ENCODE data around the gene KCTD3. TPM values are rescaled to one million over a fixed set of nuclear protein-coding genes. Genes with fewer than 3 reads are reported as not detected.

Gene KCTD3
- total and polyA plus RNA-seq, 2 of the 13 experiments (the other 11 are each of a cell fraction or from before 2014, with no cell fraction given) = 49.8 to 68.1 TPM

DNA sequence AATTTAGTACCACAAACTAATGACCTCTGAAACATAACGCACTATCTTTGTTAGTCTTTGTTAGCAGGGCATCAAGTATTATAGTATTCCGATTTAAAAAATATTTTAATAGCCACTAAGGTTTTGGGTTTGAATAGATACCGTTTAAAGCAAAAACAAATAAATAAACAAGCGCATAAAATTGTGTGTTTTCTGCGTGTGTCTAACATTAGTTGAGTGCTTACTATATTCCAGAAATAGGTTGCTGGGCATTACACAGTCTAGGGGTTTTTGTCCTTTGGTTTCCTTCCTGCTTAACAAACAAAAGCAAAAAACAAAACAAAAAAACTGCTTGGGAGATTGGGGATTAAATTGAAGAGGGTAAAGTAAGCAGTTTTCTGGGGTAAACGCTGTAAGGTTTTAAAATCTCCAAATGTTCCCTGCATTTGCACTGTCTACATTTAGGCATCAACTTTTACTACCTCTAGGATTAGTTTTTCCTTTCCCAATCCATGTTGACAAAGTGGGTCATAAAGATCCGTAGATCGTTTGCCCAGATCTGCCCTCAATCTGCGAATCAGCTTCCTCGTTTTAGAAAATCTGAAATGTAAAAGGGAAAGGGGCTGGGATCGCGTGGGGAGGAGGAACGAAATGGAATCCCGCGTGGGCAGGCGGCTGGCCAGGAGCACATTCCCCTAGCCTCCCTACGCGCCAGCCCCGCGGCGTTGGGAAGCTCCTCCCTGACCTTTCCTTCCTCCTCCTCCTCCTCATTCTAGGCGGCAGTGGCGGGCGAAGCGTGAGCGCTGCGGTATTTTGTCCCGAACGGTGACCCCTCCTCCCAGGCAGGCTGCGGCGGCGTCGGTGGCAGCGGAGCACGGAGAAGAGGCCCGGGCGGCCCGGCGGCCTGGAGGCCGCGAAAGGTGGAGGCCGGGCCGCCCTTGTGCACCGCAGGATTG is at the start of gene KCTD3 (continued):
- TF ChIP-seq, protein P1, sequence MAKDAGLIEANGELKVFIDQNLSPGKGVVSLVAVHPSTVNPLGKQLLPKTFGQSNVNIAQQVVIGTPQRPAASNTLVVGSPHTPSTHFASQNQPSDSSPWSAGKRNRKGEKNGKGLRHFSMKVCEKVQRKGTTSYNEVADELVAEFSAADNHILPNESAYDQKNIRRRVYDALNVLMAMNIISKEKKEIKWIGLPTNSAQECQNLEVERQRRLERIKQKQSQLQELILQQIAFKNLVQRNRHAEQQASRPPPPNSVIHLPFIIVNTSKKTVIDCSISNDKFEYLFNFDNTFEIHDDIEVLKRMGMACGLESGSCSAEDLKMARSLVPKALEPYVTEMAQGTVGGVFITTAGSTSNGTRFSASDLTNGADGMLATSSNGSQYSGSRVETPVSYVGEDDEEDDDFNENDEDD (CRISPR knock-in tag; IDR thresholded peaks at IDR 0.05; ENCODE audit: borderline replicate concordance) = peak; percentile 67; the same call in 1 of the 2 replicates
- TF ChIP-seq SIN3B (IDR thresholded peaks at IDR 0.05; ENCODE audit: low read length) (no peak), NPAS2 (CRISPR knock-in tag; IDR thresholded peaks at IDR 0.05; ENCODE audit: borderline replicate concordance) (no peak), NAIF1 (CRISPR knock-in tag; IDR thresholded peaks at IDR 0.05; ENCODE audit: borderline replicate concordance) (no peak), PCBP1 (IDR thresholded peaks at IDR 0.05; ENCODE audit: borderline replicate concordance, low read depth, low read length) (no peak), NCOA5 (CRISPR knock-in tag; IDR thresholded peaks at IDR 0.05) (no peak), SETDB1 (CRISPR knock-in tag; IDR thresholded peaks at IDR 0.05; ENCODE audit: borderline replicate concordance) (no peak), ZNF232 (CRISPR knock-in tag; IDR thresholded peaks at IDR 0.05; ENCODE audit: borderline replicate concordance) (no peak), ZNF570 (CRISPR knock-in tag; IDR thresholded peaks at IDR 0.05; ENCODE audit: borderline replicate concordance) (no peak), ZNF10 (CRISPR knock-in tag; IDR thresholded peaks at IDR 0.05; ENCODE audit: borderline replicate concordance, low read depth) (no peak), ZNF83 (CRISPR knock-in tag; IDR thresholded peaks at IDR 0.05; ENCODE audit: borderline replicate concordance) (0 out of 2 replicates have a peak, but pooled peaks have one; percentile 60)
- TF ChIP-seq, protein P2, sequence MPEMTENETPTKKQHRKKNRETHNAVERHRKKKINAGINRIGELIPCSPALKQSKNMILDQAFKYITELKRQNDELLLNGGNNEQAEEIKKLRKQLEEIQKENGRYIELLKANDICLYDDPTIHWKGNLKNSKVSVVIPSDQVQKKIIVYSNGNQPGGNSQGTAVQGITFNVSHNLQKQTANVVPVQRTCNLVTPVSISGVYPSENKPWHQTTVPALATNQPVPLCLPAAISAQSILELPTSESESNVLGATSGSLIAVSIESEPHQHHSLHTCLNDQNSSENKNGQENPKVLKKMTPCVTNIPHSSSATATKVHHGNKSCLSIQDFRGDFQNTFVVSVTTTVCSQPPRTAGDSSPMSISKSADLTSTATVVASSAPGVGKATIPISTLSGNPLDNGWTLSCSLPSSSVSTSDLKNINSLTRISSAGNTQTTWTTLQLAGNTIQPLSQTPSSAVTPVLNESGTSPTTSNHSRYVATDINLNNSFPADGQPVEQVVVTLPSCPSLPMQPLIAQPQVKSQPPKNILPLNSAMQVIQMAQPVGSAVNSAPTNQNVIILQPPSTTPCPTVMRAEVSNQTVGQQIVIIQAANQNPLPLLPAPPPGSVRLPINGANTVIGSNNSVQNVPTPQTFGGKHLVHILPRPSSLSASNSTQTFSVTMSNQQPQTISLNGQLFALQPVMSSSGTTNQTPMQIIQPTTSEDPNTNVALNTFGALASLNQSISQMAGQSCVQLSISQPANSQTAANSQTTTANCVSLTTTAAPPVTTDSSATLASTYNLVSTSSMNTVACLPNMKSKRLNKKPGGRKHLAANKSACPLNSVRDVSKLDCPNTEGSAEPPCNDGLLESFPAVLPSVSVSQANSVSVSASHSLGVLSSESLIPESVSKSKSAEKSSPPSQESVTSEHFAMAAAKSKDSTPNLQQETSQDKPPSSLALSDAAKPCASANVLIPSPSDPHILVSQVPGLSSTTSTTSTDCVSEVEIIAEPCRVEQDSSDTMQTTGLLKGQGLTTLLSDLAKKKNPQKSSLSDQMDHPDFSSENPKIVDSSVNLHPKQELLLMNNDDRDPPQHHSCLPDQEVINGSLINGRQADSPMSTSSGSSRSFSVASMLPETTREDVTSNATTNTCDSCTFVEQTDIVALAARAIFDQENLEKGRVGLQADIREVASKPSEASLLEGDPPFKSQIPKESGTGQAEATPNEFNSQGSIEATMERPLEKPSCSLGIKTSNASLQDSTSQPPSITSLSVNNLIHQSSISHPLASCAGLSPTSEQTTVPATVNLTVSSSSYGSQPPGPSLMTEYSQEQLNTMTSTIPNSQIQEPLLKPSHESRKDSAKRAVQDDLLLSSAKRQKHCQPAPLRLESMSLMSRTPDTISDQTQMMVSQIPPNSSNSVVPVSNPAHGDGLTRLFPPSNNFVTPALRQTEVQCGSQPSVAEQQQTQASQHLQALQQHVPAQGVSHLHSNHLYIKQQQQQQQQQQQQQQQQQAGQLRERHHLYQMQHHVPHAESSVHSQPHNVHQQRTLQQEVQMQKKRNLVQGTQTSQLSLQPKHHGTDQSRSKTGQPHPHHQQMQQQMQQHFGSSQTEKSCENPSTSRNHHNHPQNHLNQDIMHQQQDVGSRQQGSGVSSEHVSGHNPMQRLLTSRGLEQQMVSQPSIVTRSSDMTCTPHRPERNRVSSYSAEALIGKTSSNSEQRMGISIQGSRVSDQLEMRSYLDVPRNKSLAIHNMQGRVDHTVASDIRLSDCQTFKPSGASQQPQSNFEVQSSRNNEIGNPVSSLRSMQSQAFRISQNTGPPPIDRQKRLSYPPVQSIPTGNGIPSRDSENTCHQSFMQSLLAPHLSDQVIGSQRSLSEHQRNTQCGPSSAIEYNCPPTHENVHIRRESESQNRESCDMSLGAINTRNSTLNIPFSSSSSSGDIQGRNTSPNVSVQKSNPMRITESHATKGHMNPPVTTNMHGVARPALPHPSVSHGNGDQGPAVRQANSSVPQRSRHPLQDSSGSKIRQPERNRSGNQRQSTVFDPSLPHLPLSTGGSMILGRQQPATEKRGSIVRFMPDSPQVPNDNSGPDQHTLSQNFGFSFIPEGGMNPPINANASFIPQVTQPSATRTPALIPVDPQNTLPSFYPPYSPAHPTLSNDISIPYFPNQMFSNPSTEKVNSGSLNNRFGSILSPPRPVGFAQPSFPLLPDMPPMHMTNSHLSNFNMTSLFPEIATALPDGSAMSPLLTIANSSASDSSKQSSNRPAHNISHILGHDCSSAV (CRISPR knock-in tag; IDR thresholded peaks at IDR 0.05; ENCODE audit: borderline replicate concordance) = no peak
- TF ChIP-seq, protein P3, sequence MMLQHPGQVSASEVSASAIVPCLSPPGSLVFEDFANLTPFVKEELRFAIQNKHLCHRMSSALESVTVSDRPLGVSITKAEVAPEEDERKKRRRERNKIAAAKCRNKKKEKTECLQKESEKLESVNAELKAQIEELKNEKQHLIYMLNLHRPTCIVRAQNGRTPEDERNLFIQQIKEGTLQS (CRISPR knock-in tag; IDR thresholded peaks at IDR 0.05) = no peak
- TF ChIP-seq, protein P4, sequence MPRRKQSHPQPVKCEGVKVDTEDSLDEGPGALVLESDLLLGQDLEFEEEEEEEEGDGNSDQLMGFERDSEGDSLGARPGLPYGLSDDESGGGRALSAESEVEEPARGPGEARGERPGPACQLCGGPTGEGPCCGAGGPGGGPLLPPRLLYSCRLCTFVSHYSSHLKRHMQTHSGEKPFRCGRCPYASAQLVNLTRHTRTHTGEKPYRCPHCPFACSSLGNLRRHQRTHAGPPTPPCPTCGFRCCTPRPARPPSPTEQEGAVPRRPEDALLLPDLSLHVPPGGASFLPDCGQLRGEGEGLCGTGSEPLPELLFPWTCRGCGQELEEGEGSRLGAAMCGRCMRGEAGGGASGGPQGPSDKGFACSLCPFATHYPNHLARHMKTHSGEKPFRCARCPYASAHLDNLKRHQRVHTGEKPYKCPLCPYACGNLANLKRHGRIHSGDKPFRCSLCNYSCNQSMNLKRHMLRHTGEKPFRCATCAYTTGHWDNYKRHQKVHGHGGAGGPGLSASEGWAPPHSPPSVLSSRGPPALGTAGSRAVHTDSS (CRISPR knock-in tag; conservative IDR thresholded peaks at IDR 0.05) = no peak

Data from HepG2 (cell line).